Stomach (tissue), 19 donors: ENCODE results near the gene CNP. TPM values are rescaled to one million over a fixed set of nuclear protein-coding genes. Genes with fewer than 3 reads are reported as not detected.

ENCODE experiments used
- DNase-seq, 2 donors: peaks; one replicate each; pipeline versions ENCODE4 v3.0.0 to v3.0.0-alpha.2; 2013 to 2019
- H3K27ac ChIP-seq, 5 donors: fragments of 200-600 bp in 4 of 5; sonication (generic) in 4 of 5; one replicate each; pipeline ENCODE4 v1.5.1; 2013 to 2019; ENCODE audit warnings: mild to moderate bottlenecking in 1 of 5, moderate library complexity in 1 of 5
- H3K27me3 ChIP-seq, 3 donors: fragments of 200-600 bp; sonication (generic); one replicate each; pipeline ENCODE4 v1.5.1; 2017 to 2019; ENCODE audit warnings: mixed run types in 1 of 3
- H3K36me3 ChIP-seq, 4 donors: fragments of 200-600 bp; sonication (generic); 1 replicate in 3 of 4; 2 replicates in 1 of 4; pipeline ENCODE4 v1.5.1; 2016 to 2019
- H3K4me1 ChIP-seq, 4 donors: fragments of 200-600 bp; sonication (generic); one replicate each; pipeline ENCODE4 v1.5.1; 2016 to 2019
- H3K4me3 ChIP-seq, 4 donors: fragments of 200-600 bp; sonication (generic) in 3 of 4; one replicate each; pipeline ENCODE4 v1.5.1; 2016 to 2019; ENCODE audit warnings: mild to moderate bottlenecking in 1 of 4
- H3K9me3 ChIP-seq, 4 donors: fragments of 200-600 bp; sonication (generic); one replicate each; pipeline ENCODE4 v1.5.1; 2016 to 2019
- CTCF ChIP-seq, 7 experiments: fragments of 450-650 bp in 4 of 7; fragments of 200-600 bp in 3 of 7; sonication (generic) in 3 of 7; IDR thresholded peaks; one replicate each; pipeline ENCODE4 v1.5.1; 2016 to 2019; ENCODE audit warnings: antibody characterized with exemption in 7 of 7, control low read depth in 2 of 7, mild to moderate bottlenecking in 1 of 7
- EP300 ChIP-seq: sonication (generic); formaldehyde crosslinking; IDR thresholded peaks from one replicate; pipeline ENCODE4 v1.6.1; 2017; ENCODE audit warnings: antibody characterized with exemption
- POLR2A ChIP-seq, 4 donors: fragments of 450-650 bp; IDR thresholded peaks; one replicate each; pipeline ENCODE4 v1.6.1; 2016; ENCODE audit warnings: antibody characterized with exemption in 4 of 4, control low read depth in 2 of 4, mild to moderate bottlenecking in 1 of 4, moderate library complexity in 1 of 4
- POLR2AphosphoS5 ChIP-seq, 3 donors: sonication (generic); formaldehyde crosslinking; IDR thresholded peaks; one replicate each; pipeline ENCODE4 v1.6.1; 2016; ENCODE audit warnings: antibody characterized with exemption in 3 of 3
- WGBS, 5 donors: extraction: QIAGEN DNeasy Blood & Tissue Kit in 3 of 5; methylation state at CpG; one replicate each; pipeline versions ENCODE4 v1.1.5 to v1.1.7; 2013 to 2018; 5-methylcytosine and 5-hydroxymethylcytosine counted together
- intact Hi-C: fragments of 100-400 bp; cut with DNase I; formaldehyde crosslinking; loops from one replicate; pipeline ENCODE4 v1.15.1; 2023; ENCODE audit warnings: low total_unique reads
- long read RNA-seq, 10 donors: transcript quantifications; one replicate each; lab custom pipeline, GENCODE V29; 2026
- polyA plus RNA-seq, 3 donors: library from polyadenylated mRNA; stranded (reverse); fragments of 200-250 nt; gene quantifications; one replicate each; pipeline ENCODE4 v1.2.3, GENCODE V29; 2013
- total RNA-seq, 5 donors: library from RNA; depleted of rRNA; stranded (reverse); fragments of >200 nt; gene quantifications; one replicate each; pipeline versions ENCODE4 v1.1.0 to v1.2.3, GENCODE V29; 2014 to 2016
- donor health status: healthy with polysubstance abuse.
- donor health status: Bipolar disorder and iron deficiency.
- donor health status: healthy.

The CNP gene
- total RNA-seq (10 to 100 TPM; 21.0 to 47.2 (median 30.7) TPM), polyA plus RNA-seq (10 to 100 TPM; 27.3 to 29.1 (median 29.0) TPM)
- long read RNA-seq, donor 1, full-length matches to known transcripts, result 4 of 4 reads
- long read RNA-seq, donor 1, partial matches to known transcripts, result 0 of 4 reads
- long read RNA-seq, donor 1, other reads (novel, unspliced or antisense), result 0 of 4 reads
- long read RNA-seq, donor 2, full-length matches to known transcripts, result 9 of 68 reads
- long read RNA-seq, donor 2, partial matches to known transcripts, result 44 of 68 reads
- long read RNA-seq, donor 2, other reads (novel, unspliced or antisense), result 15 of 68 reads
- long read RNA-seq, donor 3, full-length matches to known transcripts, result 9 of 25 reads
- long read RNA-seq, donor 3, partial matches to known transcripts, result 10 of 25 reads
- long read RNA-seq, donor 3, other reads (novel, unspliced or antisense), result 6 of 25 reads
- long read RNA-seq, donor 4, full-length matches to known transcripts, result 3 of 3 reads
- long read RNA-seq, donor 4, partial matches to known transcripts, result 0 of 3 reads
- long read RNA-seq, donor 4, other reads (novel, unspliced or antisense), result 0 of 3 reads
- long read RNA-seq, donor 5, full-length matches to known transcripts, result 8 of 85 reads
- long read RNA-seq, donor 5, partial matches to known transcripts, result 68 of 85 reads
- long read RNA-seq, donor 5, other reads (novel, unspliced or antisense), result 9 of 85 reads
- long read RNA-seq, donor 6, full-length matches to known transcripts, result 23 of 23 reads
- long read RNA-seq, donor 6, partial matches to known transcripts, result 0 of 23 reads
- long read RNA-seq, donor 6, other reads (novel, unspliced or antisense), result 0 of 23 reads
- long read RNA-seq, donor 7, full-length matches to known transcripts, result 20 of 20 reads
- long read RNA-seq, donor 7, partial matches to known transcripts, result 0 of 20 reads
- long read RNA-seq, donor 7, other reads (novel, unspliced or antisense), result 0 of 20 reads
- long read RNA-seq, donor 8, full-length matches to known transcripts, result 7 of 46 reads
- long read RNA-seq, donor 8, partial matches to known transcripts, result 27 of 46 reads
- long read RNA-seq, donor 8, other reads (novel, unspliced or antisense), result 12 of 46 reads
- long read RNA-seq, donor 9, full-length matches to known transcripts, result 9 of 68 reads
- long read RNA-seq, donor 9, partial matches to known transcripts, result 29 of 68 reads
- long read RNA-seq, donor 9, other reads (novel, unspliced or antisense), result 30 of 68 reads
- long read RNA-seq, donor 10, full-length matches to known transcripts, result 2 of 7 reads
- long read RNA-seq, donor 10, partial matches to known transcripts, result 0 of 7 reads
- long read RNA-seq, donor 10, other reads (novel, unspliced or antisense), result 5 of 7 reads

- 0 to 1% (median 0%) methylated on average over 51 to 71 of the region's 71 CpGs for WGBS, 5 donors
- H3K9me3 ChIP-seq, result no peaks in the 10 kb centered on the region
- peaks cover 5 to 38% (median 34%) of the 10 kb centered on the region in 4 donors for H3K36me3 ChIP-seq
- intact Hi-C loops, result no loop called here
- DNase-seq, result peak; percentile 94 to 97
- peaks cover 22 to 62% (median 50%) of the 10 kb centered on the region in 4 donors for H3K4me1 ChIP-seq
- H3K4me3 ChIP-seq, result peak within 1 kb of the TSS; percentile 72 to 93 (median 85)
- TF ChIP-seq POLR2AphosphoS5 (IDR thresholded peaks at IDR 0.05) (peak; percentile 48 to 94 (median 88)), CTCF (IDR thresholded peaks at IDR 0.05) (no peak), POLR2A (IDR thresholded peaks at IDR 0.05) (peak in 1 of 4 donors; percentile 29)
- H3K27ac ChIP-seq, result peak within 1 kb of the TSS; percentile 84 to 94 (median 91)
- no peaks in the 10 kb centered on the region for H3K27me3 ChIP-seq
These were observed at the start of gene CNP for GRCh38 chr17:41966463-41967140. Gene CNP, plus strand, starts transcription at chr17:41966795. Its CDS starts 90 bp downstream, at chr17:41966885.

DNA sequence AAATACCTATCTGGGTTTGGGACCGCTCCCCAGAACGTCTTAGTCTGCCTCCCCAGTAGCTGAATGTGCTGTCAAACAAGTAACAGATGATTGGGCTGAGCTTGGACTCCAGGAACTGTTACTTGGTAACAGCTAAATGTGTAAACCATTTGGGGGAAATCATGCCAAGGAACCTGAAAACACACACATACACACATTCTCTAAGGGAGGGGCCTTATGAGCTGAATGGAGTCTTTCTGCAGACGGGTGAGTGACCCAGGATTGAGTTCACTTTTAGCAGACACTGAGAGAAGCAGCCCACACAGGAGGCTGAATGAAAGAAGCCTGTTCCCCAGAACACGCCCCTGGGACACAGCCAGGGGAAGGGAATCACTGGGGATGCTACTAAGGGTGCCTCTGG, 49.4 kb upstream of the CNP start:
- Histone ChIP-seq H3K27me3 (no peaks in the 10 kb centered on the region), H3K4me1 (peaks cover 42 to 61% (median 56%) of the 10 kb centered on the region in 4 donors), H3K4me3 (peak overlapping the region in 3 of 4 donors; percentile 77 to 98 (median 82)), H3K9me3 (no peaks in the 10 kb centered on the region), H3K27ac (peak overlapping the region in 4 of 5 donors; percentile 90 to 94 (median 94)), H3K36me3 (peaks cover 13 to 18% (median 17%) of the 10 kb centered on the region in 4 donors)
- intact Hi-C loops, result no loop called here
- no peak for TF ChIP-seq POLR2A (IDR thresholded peaks at IDR 0.05)
- TF ChIP-seq POLR2AphosphoS5 (IDR thresholded peaks at IDR 0.05), result peak in 2 of 3 donors; percentile 5 to 45
- 18 to 32% (median 20%) methylated on average over 4 of the region's 4 CpGs for WGBS, 5 donors
- peak in 1 of 2 donors; percentile 85 for DNase-seq

GRCh38 chr17:41917679-41918313, 48.8 kb upstream of the CNP start:
- no peak for TF ChIP-seq EP300
- no peak for TF ChIP-seq POLR2A (IDR thresholded peaks at IDR 0.05)
- TF ChIP-seq POLR2AphosphoS5 (IDR thresholded peaks at IDR 0.05), result no peak
- no peak for TF ChIP-seq CTCF (IDR thresholded peaks at IDR 0.05)
- H3K4me3 ChIP-seq, result peak overlapping the region; percentile 77 to 98 (median 87)
- intact Hi-C loops, result no loop called here
- peak overlapping the region; percentile 90 to 94 (median 94) for H3K27ac ChIP-seq
- H3K36me3 ChIP-seq, result peaks cover 7 to 12% (median 11%) of the 10 kb centered on the region in 4 donors
- no peaks in the 10 kb centered on the region for H3K9me3 ChIP-seq
- H3K27me3 ChIP-seq, result no peaks in the 10 kb centered on the region
- peaks cover 42 to 61% (median 56%) of the 10 kb centered on the region in 4 donors for H3K4me1 ChIP-seq
- 1 to 7% (median 4%) methylated on average over 19 to 26 of the region's 26 CpGs for WGBS, 5 donors
- peak; percentile 64 to 82 for DNase-seq
